ENCODE data around the gene ORC1. TPM values are rescaled to one million over a fixed set of nuclear protein-coding genes. Genes with fewer than 3 reads are reported as not detected.

ORC1 gene
- total and polyA plus RNA-seq, 2 of the 8 experiments (the other 6 are each of a cell fraction or from before 2014, with no cell fraction given): 36.9 to 49.0 TPM

GRCh38 chr1:52346653-52347052 lies 57.6 kb downstream of the ORC1 start:
- 89% methylated on average over 4 of the region's 4 CpGs; no CpG with 5 or more reads in 1 of the 2 experiments for WGBS, 2 experiments (ENCODE audit: extremely low coverage in 1 of 2, insufficient coverage in 1 of 2, insufficient read length in 1 of 2, insufficient replicate concordance in 2 of 2, low coverage in 1 of 2, low lambda C conversion rate in 2 of 2, missing lambda C conversion rate in 1 of 2)
- H3K4me3 ChIP-seq (ENCODE audit: extremely low read depth in 1 of 4, insufficient read depth in 2 of 4, low read depth in 3 of 4, low read length in 4 of 4): no peak overlapping the region
- H3K23ac ChIP-seq (ENCODE audit: insufficient read length): no peak overlapping the region
- H2BK15ac ChIP-seq (ENCODE audit: low read length): no peak overlapping the region
- no peak overlapping the region for H3K9ac ChIP-seq (replicated peaks in 1 of 4; ENCODE audit: extremely low read depth in 1 of 4, low read depth in 3 of 4, low read length in 3 of 4)
- peaks cover 0 to 2% (median 0%) of the 10 kb centered on the region in 4 experiments; a peak in 1 of 8 replicates for H3K36me3 ChIP-seq (ENCODE audit: control insufficient read depth in 2 of 4, insufficient read depth in 4 of 4, low read length in 3 of 4)
- no peak overlapping the region for H3K14ac ChIP-seq (ENCODE audit: insufficient read length)
- H2AFZ ChIP-seq (ENCODE audit: low read length): no peak overlapping the region
- H3K4ac ChIP-seq (replicated peaks; ENCODE audit: insufficient read length, low read depth, low read length): no peak overlapping the region
- no peak overlapping the region for H3K56ac ChIP-seq (replicated peaks; ENCODE audit: insufficient read length, low read depth, low read length)
- no peak overlapping the region for H4K91ac ChIP-seq (replicated peaks; ENCODE audit: insufficient read length, low read length)
- CTCF ChIA-PET (ENCODE audit: partially characterized antibody): interaction anchor here (1.8 kb wide), 1 partner anchor 219 kb away, joined by 3 read pairs; no protein-coding TSS in a partner anchor
- H2BK20ac ChIP-seq (ENCODE audit: low read length): no peak overlapping the region
- H3K4me2 ChIP-seq (ENCODE audit: insufficient read depth in 1 of 2, low read depth in 2 of 2, low read length in 2 of 2): no peak overlapping the region
- no peak overlapping the region for H3K27ac ChIP-seq (ENCODE audit: low read depth, low read length)
- H2AK5ac ChIP-seq (ENCODE audit: low read depth, low read length): no peak overlapping the region
- H4K20me1 ChIP-seq (replicated peaks in 1 of 2; ENCODE audit: control insufficient read depth in 1 of 2, insufficient read depth in 2 of 2, low read length in 2 of 2): no peaks in the 10 kb centered on the region
- no peaks in the 10 kb centered on the region for H3K23me2 ChIP-seq (ENCODE audit: low read depth, low read length)
- no peak for FAIRE-seq
- DNase-seq (ENCODE audit: low read depth in 1 of 2, low spot score in 2 of 2): no peak
- POLR2A ChIA-PET (ENCODE audit: partially characterized antibody): no interaction called here
- H3K79me1 ChIP-seq (ENCODE audit: low read depth, low read length): no peaks in the 10 kb centered on the region
- H2BK12ac ChIP-seq (ENCODE audit: low read depth, low read length): no peak overlapping the region
- H4K8ac ChIP-seq (ENCODE audit: extremely low read depth, insufficient read depth, low read length): no peak overlapping the region
- H2BK120ac ChIP-seq (replicated peaks; ENCODE audit: low read depth, low read length): no peak overlapping the region
- no peaks in the 10 kb centered on the region for H3K9me3 ChIP-seq (ENCODE audit: insufficient read depth in 2 of 2, low read depth in 1 of 2, low read length in 1 of 2)
- H3K4me1 ChIP-seq (replicated peaks in 1 of 4; ENCODE audit: control insufficient read depth in 3 of 4, insufficient read depth in 4 of 4, low read length in 3 of 4): peaks cover 1 to 10% (median 3%) of the 10 kb centered on the region in 4 experiments; a peak in 3 of 7 replicates
- H3K27me3 ChIP-seq (replicated peaks in 1 of 4; ENCODE audit: control insufficient read depth in 3 of 4, extremely low read depth in 1 of 4, insufficient read depth in 3 of 4, low read length in 3 of 4): no peaks in the 10 kb centered on the region
- no peak overlapping the region for H2BK5ac ChIP-seq (ENCODE audit: low read depth, low read length)
- H3K18ac ChIP-seq (ENCODE audit: extremely low read depth, low read length): no peak overlapping the region
- H4K5ac ChIP-seq (ENCODE audit: insufficient read length, low read depth, low read length): no peak overlapping the region
- no peaks in the 10 kb centered on the region for H3K79me2 ChIP-seq (ENCODE audit: control insufficient read depth in 1 of 2, insufficient read depth in 2 of 2, low read length in 2 of 2)
- no peak for TF ChIP-seq HDAC2 (IDR thresholded peaks at IDR 0.05; ENCODE audit: borderline replicate concordance in 1 of 2, low read depth in 2 of 2, low read length in 2 of 2)
- no peak for TF ChIP-seq EZH2 (IDR thresholded peaks at IDR 0.05; ENCODE audit: low read depth, low read length, severe bottlenecking)
- no peak for TF ChIP-seq JUND (IDR thresholded peaks at IDR 0.05; ENCODE audit: low read length)
- TF ChIP-seq CTCF (IDR thresholded peaks at IDR 0.05; ENCODE audit: control extremely low read depth in 1 of 3, insufficient read depth in 1 of 3, low read depth in 1 of 3, low read length in 3 of 3): no peak
